ENCODE data around the gene TEX52. TPM values are rescaled to one million over a fixed set of nuclear protein-coding genes. Genes with fewer than 3 reads are reported as not detected.

TEX52 gene
- total and polyA plus RNA-seq, 2 of the 13 experiments (the other 11 are each of a cell fraction or from before 2014, with no cell fraction given): 0.05 TPM; not detected in 1

- no peak for TF ChIP-seq ZSCAN31 (CRISPR knock-in tag; IDR thresholded peaks at IDR 0.05; ENCODE audit: low read depth)
- no peak for TF ChIP-seq GABPA (IDR thresholded peaks at IDR 0.05; ENCODE audit: low read depth, low read length)
- no peak for TF ChIP-seq GABPA (CRISPR knock-in tag; IDR thresholded peaks at IDR 0.05; ENCODE audit: low read depth)
- no peak for TF ChIP-seq HINFP (CRISPR knock-in tag; IDR thresholded peaks at IDR 0.05; ENCODE audit: low read depth)
- no peak for TF ChIP-seq ZXDC (CRISPR knock-in tag; IDR thresholded peaks at IDR 0.05)
- TF ChIP-seq ZBTB40 (IDR thresholded peaks at IDR 0.05): no peak
- TF ChIP-seq ZBTB40 (CRISPR knock-in tag; IDR thresholded peaks at IDR 0.05): no peak
- no peak for TF ChIP-seq MTA1 (CRISPR knock-in tag; IDR thresholded peaks at IDR 0.05; ENCODE audit: borderline replicate concordance)
- no peak for TF ChIP-seq ZMAT3 (CRISPR knock-in tag; conservative IDR thresholded peaks at IDR 0.05)
- no peak for TF ChIP-seq MIER3 (CRISPR knock-in tag; IDR thresholded peaks at IDR 0.05; ENCODE audit: borderline replicate concordance)
- TF ChIP-seq HNF4G (IDR thresholded peaks at IDR 0.05; ENCODE audit: borderline replicate concordance, low read depth, low read length): no peak
- TF ChIP-seq HNF4G (CRISPR knock-in tag; IDR thresholded peaks at IDR 0.05; ENCODE audit: borderline replicate concordance, low read depth): 0 out of 2 replicates have a peak, but pooled peaks have one; percentile 9
- no peak for TF ChIP-seq XRCC5 (optimal IDR thresholded peaks at IDR 0.05; ENCODE audit: low read length)
- no peak for TF ChIP-seq HIC2 (CRISPR knock-in tag; IDR thresholded peaks at IDR 0.05; ENCODE audit: low read depth)
These were observed 33.2 kb upstream of the TEX52 start (continued) for GRCh38 chr12:2890001-2890387.

All from HepG2 (cell line).